GM21447 (cell line): ENCODE data around the gene SEC22B.
"Not testable (repeated sequence)": the region's sequence is repeated elsewhere in the genome, so short reads cannot be mapped to it uniquely, and the experiment has no call there.

Source experiments
- ATAC-seq: cut with Tn5 transposase; IDR thresholded peaks from one replicate; pipeline ENCODE4 v1.9.1; 2021; ENCODE audit not compliant: unreplicated experiment

The SEC22B gene

GRCh38 chr1:120176092-120176855 lies at the start of gene SEC22B:
SEC22B (minus strand) TSS chr1:120176520; CDS start chr1:120176381, 139 bp downstream.
- peak; percentile 96 for ATAC-seq

GRCh38 chr1:120217933-120218332 lies 41.6 kb upstream of the SEC22B start:
- ATAC-seq: not testable (repeated sequence)

- not testable (repeated sequence) for ATAC-seq
Observed at GRCh38 chr1:120217175-120217929, 41.0 kb upstream of the SEC22B start.

DNA sequence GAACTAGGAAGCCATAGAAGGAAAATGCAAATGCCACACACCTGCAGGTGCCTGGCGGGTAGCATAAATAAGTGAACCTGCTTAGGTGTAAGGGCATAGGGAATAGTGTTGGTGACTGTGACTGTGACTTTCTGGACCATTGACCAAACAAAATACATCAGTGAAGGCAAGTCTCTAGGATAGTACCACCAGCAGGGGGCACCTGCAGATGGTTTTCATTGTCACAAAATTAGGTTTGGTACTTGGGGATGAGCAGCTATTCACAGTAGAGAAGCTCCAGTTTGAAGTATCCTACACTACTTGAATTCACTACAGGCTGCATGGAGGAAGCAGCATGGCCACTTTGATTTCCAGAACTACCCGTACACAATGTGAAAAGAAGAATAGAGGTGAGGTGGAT lies 37.3 kb upstream of the SEC22B start:
- ATAC-seq: not testable (repeated sequence)

DNA sequence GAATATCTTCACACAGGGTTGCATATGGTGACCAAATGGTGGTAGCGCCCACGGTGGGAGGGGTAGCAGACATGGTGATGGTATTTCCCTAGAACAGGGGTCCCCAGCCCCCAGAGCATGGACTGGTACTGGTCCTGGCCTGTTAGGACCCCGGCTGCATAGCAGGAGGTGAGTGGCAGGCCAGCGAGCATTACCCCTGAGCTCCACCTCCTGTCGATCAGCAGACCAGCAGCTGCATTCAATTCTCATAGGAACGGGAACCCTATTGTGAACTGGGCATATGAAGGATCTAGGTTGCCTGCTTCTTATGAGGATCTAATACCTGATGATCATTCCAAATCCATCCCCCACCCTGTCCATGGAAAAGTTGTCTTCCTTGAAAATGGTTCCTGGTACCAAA lies 34.4 kb upstream of the SEC22B start:
- not testable (repeated sequence) for ATAC-seq

DNA sequence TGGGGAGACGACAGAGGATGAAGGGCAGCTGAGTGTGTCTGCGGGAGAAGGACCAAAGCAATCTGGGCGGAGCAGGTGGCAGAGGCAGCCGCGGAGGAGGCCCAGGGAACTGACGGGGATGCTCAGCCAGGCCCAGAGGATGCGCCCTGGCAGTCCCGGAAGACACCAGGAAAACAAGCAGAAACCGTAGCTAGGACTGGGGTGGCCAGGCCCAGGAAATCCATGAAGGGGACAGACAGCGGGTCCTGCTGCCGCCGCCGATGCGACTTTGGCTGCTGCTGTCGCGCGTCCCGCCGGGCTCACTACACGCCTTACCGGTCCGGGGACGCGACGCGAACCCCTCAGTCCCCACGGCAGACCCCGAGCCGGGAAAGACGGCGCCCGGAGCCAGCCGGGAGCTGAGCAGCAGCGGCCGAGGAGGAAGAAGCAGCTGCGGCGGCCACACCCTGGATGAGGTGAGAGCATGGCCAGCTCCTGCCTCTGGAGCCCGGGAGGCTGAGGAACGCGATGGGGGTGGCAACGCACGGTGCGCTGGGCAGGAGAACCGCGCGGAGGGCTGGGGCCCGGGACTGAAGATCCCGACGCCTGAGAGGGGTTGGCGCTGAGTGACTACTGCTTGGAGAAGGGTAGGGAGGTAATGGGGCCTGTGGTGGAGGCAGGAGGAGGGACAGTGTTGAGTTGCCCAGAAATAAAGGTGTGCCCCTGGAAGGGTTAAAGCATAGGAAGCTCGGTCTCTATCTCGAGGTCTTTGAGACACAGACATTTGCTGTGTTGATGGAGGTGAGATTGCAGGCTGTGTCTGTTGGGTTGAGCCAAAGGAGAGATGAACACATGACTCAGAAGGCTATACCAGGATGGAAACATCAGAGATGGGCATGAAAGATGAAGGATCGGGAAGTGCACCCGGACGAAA lies 20.8 kb upstream of the SEC22B start:
- not testable (repeated sequence) for ATAC-seq

- not testable (repeated sequence) for ATAC-seq
Observed at GRCh38 chr1:120188626-120189025, 12.3 kb upstream of the SEC22B start.

DNA sequence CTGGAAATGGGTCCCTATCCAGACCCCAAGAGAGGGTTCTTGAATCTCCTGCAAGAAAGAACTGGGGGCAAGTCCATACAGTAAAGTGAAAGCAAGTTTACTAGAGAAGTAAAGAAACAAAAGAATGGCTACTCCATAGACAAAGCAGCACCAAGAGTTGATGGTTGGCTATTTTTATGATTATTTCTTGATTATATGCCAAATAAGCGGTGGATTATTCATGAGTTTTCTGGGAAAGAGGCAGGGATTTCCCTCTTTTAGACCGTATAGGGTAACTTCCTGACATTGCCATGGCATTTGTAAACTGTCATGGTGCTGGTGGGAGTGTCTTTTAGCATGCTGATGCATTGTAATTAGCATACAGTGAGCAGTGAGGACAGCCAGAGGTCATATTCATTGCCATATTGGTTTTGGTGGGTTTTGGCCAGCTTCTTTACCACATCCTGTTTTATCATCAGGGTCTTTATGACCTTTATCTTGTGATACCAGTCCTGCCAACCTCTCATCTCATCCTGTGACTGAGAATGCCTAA lies 5.9 kb upstream of the SEC22B start:
- not testable (repeated sequence) for ATAC-seq

DNA sequence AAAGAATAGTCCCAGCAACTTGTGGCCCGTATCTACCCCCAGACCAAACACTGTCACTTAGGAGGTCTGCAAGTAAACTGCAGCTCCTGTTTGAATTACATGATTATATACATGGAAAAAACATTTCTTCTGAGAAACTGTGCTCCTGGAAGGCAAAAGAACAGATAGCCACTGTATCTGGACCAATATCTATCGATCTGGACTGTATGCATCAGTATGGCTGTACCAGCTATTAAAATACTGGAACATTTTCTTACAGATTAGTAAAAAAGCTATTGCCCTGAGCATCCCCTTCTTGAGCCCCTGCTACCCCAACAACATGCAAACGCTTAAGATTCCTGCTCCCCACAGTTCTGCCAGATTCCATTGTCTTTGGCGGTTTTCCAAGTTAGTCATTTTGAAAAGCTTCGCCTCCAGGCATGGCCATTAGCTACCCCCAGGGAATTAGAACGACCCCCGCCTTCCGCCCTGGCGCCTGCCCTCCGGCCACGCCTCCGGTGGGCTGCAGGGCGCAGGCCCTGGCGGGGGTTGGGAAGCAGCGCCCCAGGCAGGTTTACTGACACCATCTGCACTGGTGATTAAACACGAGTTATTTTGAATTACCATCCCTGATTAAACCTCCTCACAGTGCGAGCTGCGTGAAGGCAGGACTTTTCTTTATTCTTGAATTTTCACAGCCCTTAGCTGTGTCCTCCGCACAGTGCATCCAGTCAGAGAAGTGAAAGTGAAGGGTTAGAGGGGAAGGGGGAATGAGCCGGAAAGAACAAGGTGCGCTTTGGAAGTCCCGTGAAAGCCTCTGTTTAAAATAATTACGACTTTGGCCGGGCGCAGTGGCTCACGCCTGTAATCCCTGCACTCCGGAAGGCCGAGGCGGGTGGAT lies 3.7 kb upstream of the SEC22B start:
- not testable (repeated sequence) for ATAC-seq

GRCh38 chr1:120178799-120179756 lies 2.8 kb upstream of the SEC22B start:
- ATAC-seq: no peak

DNA sequence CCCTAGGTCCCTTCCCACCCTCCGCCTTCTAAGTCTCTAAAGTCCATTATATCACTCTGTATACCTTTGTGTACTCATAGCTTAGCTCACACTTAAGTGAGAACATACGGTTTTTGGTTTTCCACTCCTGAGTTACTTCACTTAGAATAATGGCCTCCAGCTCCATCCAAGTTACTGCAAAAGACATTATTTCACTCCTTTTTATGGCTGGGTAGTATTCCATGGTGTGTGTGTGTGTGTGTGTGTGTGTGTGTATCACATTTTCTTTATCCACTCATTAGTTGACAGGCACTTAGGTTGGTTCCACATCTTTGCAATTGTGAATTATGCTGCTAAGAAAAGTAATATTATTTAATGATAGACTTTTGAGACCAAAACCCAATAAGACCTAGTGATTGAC lies 1.7 kb upstream of the SEC22B start:
- not testable (repeated sequence) for ATAC-seq

DNA sequence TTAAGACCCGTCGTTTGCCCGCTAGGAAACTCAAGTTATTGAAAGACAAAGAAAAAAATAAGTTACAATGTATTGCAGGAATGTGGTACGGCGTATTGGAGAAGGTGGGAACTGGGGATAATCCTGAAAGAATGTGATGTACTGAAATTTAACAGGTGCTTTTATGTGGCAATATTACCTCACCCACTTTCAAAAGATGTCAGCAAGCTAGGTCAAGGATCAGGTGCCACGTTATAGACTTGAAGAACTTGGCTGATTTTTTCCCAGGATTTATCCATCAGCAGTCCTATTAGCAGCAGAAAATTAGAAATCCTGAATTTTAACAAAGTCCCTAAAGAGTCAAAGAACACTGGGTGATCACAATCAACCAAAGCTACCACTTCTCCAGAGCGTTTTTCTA lies 632 bp downstream of the SEC22B start:
- ATAC-seq: not testable (repeated sequence)

- ATAC-seq: not testable (repeated sequence)
Observed at GRCh38 chr1:120164761-120165160, 11.6 kb downstream of the SEC22B start.

DNA sequence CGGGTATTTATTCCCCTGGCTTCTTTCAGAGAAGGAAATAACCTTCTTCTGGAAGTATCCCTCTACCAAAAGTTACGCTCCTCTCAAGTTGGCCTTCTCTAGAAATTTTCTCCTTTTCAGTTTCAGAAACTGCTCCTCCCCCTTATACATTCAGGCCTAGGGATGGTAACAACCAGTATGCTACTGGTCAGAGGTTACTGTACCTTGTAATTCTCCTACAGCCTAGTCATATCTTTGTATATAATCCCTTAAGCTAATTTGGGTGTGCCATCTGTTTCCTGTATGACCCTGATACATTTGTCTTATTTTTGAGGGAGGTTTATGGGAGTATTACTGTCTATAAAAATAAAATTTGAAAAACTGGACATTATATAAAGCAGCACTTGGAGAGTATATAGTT lies 14.3 kb downstream of the SEC22B start:
- ATAC-seq: not testable (repeated sequence)

DNA sequence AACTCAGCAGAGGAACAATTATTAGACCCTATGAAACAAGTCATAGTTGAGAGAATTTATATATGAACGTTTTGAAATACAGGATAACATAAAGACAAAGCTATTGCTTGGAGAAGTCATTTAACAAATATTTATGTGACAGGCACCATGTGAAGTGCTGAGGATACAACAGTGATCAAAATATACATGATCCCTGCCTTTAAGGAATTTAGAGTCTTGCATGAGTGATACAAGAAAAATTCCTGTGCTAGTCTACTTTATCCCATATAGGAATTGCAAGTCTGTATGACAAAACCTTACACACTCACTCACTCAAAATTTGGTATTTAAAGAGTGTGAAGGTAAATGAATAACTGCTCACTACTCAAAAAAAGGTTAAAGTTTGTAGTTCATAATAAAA lies 17.8 kb downstream of the SEC22B start:
- not testable (repeated sequence) for ATAC-seq

DNA sequence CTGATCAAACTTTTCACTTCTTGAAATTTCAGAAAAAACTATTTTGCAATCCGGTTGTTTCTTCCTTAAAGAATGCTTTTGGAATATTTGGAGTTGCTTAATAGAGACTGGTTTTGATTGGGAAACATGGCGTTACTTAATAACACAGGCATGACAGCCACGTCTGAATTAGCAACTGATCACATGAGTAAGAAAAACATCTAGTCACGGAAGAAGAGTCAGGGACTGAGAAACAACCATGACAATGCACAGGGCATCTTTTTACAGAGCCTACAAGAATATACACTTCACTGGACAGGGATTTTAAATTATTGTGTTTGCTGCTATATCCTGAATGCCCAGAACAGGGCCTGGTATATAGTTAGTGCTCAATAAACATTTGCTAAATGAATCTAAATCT lies 18.2 kb downstream of the SEC22B start:
- ATAC-seq: not testable (repeated sequence)

DNA sequence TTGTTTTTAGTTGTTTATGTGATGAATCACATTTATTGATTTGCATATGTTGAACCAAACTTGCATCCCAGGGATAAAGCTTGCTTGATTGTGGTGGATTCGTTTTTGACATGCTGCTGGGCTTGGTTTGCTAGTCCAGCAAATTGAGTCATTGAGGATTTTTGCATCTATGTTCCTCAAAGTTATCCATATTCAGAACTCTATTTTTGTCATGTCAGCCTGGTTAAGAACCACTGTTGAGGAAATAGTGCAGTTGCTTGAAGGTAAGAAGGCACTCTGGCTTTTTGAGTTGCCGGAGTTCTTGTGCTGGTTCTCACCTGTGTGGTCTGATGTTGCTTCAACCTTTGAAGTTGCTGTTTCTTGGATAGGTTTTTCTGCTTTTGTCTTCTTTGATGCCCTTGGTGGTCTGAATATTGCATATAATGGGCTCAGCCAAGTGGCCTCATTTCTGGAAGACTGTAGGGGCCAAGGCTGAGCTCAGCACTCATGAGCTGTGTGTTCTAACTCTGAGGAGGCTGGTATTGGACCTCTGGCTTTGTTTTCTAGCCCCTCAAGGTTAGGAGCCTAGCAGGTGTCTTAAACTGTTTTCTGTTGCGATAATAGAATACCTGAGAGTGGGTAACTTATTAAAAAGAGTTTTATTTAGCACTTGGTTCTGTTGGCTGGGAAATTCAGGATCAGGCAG lies 26.0 kb downstream of the SEC22B start:
- not testable (repeated sequence) for ATAC-seq

DNA sequence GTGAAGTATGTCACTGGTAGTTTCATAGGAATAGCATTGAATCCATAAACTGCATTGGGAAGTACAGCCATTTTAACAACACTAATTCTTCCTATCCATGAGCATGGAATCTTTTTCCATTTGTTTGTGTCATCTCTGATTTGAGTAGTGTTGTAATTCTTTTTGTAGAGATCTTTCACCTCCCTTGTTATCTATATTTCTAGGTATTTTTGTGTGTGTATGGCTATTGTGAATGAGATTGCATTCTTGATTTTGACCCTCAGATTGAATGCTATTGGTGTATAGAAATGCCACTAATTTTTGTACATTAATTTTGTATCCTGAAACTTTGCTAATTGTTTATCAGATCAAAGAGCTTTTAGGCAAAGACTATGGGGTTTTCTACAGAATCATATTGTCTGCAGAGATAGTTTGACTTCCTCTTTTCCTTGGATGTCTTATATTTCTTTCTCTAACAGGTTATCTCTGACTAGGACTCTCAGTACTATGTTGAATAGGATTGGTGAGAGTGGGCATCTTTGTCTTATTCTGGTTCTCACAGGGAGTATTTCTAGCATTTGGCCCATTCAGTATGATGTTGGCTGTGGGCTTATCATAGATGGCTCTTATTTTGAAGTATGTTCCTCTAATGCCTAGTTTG lies 26.8 kb downstream of the SEC22B start:
- not testable (repeated sequence) for ATAC-seq
